GM12878 (cell line): Measurements from ENCODE around the gene RAPGEF6. TPM values are rescaled to one million over a fixed set of nuclear protein-coding genes. Genes with fewer than 3 reads are reported as not detected.
A peak's percentile ranks its signal among the peaks of the same experiment; 100 is the strongest.

Experiments
- ATAC-seq: fragments of 200-7000 bp; cut with Tn5 transposase; 3 replicates; pipeline ENCODE4 v1.9.1; 2020; ENCODE audit warnings: mild to moderate bottlenecking, moderate library complexity
- BruUV-seq: library from RNA; stranded (reverse); fragments of 400-500 nt; replicated peaks from 2 replicates; lab custom pipeline; 2021; lab: Mats Ljungman, UMichigan
- CTCF ChIA-PET: fragments of 300-600 bp; sonication (Branson Sonifier 250); formaldehyde crosslinking; extraction: SDS; loops from one replicate; lab custom pipeline; 2021; ENCODE audit warnings: inconsistent platforms; lab: Yijun Ruan, JAX
- POLR2A ChIA-PET: fragments of 350-600 bp; formaldehyde crosslinking; extraction: SDS; loops from one replicate; lab custom pipeline; 2021; ENCODE audit warnings: inconsistent platforms; lab: Charles Lee
- RAD21 ChIA-PET: fragments of 300-600 bp; sonication (Branson Sonifier 250); formaldehyde crosslinking; loops from one replicate; lab custom pipeline; 2023; ENCODE audit warnings: antibody characterized with exemption; ENCODE audit not compliant: unreplicated experiment; lab: Charles Lee
- SMC1A ChIA-PET: fragments of 300-600 bp; sonication (Branson Sonifier 250); formaldehyde crosslinking; loops from one replicate; lab custom pipeline; 2023; ENCODE audit not compliant: unreplicated experiment, uncharacterized antibody; lab: Charles Lee
- DNase-seq: peaks from one replicate; pipeline ENCODE4 v3.0.0-alpha.2; 2011; ENCODE audit warnings: low read depth, low spot score
- FAIRE-seq: peaks from 3 replicates; lab custom pipeline; 2011; peaks lifted over from hg19 to GRCh38; lab: Jason Lieb, UNC
- H2AFZ ChIP-seq: 2 replicates; pipeline ENCODE4 v1.6.0; 2011; ENCODE audit warnings: low read depth, low read length, control low read depth; ENCODE audit not compliant: control insufficient read depth
- H3K27ac ChIP-seq: 2 replicates; pipeline ENCODE4 v1.5.1; 2011; ENCODE audit warnings: control low read depth; ENCODE audit not compliant: control insufficient read depth, insufficient read depth
- H3K27me3 ChIP-seq, 2 experiments: replicated peaks in 1 of 2; 2 replicates each; pipeline versions ENCODE4 v1.6.0 to v1.6.1; 2011; ENCODE audit warnings: low read length in 1 of 2; ENCODE audit not compliant: control insufficient read depth in 2 of 2, insufficient read depth in 2 of 2
- H3K36me3 ChIP-seq, 2 experiments: 2 replicates each; pipeline ENCODE4 v1.5.1; 2011; ENCODE audit warnings: low read length in 1 of 2; ENCODE audit not compliant: control insufficient read depth in 2 of 2, insufficient read depth in 2 of 2
- H3K4me1 ChIP-seq: 2 replicates; pipeline ENCODE4 v1.6.1; 2011; ENCODE audit warnings: mild to moderate bottlenecking, low read length, moderate library complexity, mixed read lengths; ENCODE audit not compliant: control insufficient read depth, insufficient read depth
- H3K4me2 ChIP-seq: 2 replicates; pipeline ENCODE4 v1.6.0; 2011; ENCODE audit warnings: control low read depth; ENCODE audit not compliant: control insufficient read depth, insufficient read depth
- H3K4me3 ChIP-seq: fragments of 200-600 bp; sonication (generic); 2 replicates; pipeline ENCODE4 v1.5.1; 2016
- H3K79me2 ChIP-seq: 2 replicates; pipeline ENCODE4 v1.6.0; 2011; ENCODE audit warnings: low read length; ENCODE audit not compliant: control insufficient read depth, insufficient read depth
- H3K9ac ChIP-seq: 2 replicates; pipeline ENCODE4 v1.8.0; 2011; ENCODE audit warnings: low read length, control low read depth, mixed read lengths; ENCODE audit not compliant: control insufficient read depth, insufficient read depth
- H3K9me3 ChIP-seq: replicated peaks from 3 replicates; pipeline ENCODE4 v1.5.1; 2011; ENCODE audit warnings: mild to moderate bottlenecking, low read length; ENCODE audit not compliant: control insufficient read depth, insufficient read depth
- H4K20me1 ChIP-seq: 2 replicates; pipeline ENCODE4 v1.6.0; 2011; ENCODE audit not compliant: control insufficient read depth, insufficient read depth
- MEF2B ChIP-seq: fragments of 450-650 bp; IDR thresholded peaks from 2 replicates; pipeline ENCODE4 v1.6.1; 2018; ENCODE audit warnings: mild to moderate bottlenecking, moderate library complexity; ENCODE audit not compliant: partially characterized antibody, poor library complexity, severe bottlenecking
- PKNOX1 ChIP-seq: fragments of 450-650 bp; IDR thresholded peaks from 2 replicates; pipeline ENCODE4 v1.6.1; 2016; ENCODE audit warnings: mild to moderate bottlenecking
- SMARCA5 ChIP-seq: fragments of 450-650 bp; IDR thresholded peaks from 2 replicates; pipeline ENCODE4 v1.6.1; 2017; ENCODE audit warnings: mild to moderate bottlenecking
- WGBS: methylation state at CpG from one replicate; pipeline ENCODE4 v1.1.6; 2016; ENCODE audit warnings: low lambda C conversion rate; ENCODE audit not compliant: insufficient replicate concordance, insufficient coverage; ENCODE audit errors: missing lambda C conversion rate; 5-methylcytosine and 5-hydroxymethylcytosine counted together
- in situ Hi-C: fragments of 300-500 bp; cut with MboI; formaldehyde crosslinking; loops from 9 replicates; pipeline ENCODE4 v1.14.3; 2018; ENCODE audit warnings: mixed read lengths
- intact Hi-C: fragments of 100-400 bp; cut with micrococcal nuclease; formaldehyde crosslinking; loops from one replicate; pipeline ENCODE4 v1.14.2; 2022; ENCODE audit not compliant: unreplicated experiment
- polyA plus RNA-seq, 11 experiments: library from polyadenylated mRNA; depleted of rRNA in 4 of 11; unstranded in 6 of 11; stranded (reverse) in 5 of 11; fragments of >200 nt; fragmentation: Nextera tagmentation in 4 of 11; fragmentation: Illumina TruSeq in 1 of 11; extraction: Ambion mirVana in 4 of 11; extraction: Trizol in 1 of 11; gene quantifications; 1 replicate in 1 of 11; 2 replicates in 10 of 11; pipeline versions ENCODE4 v1.2.1 to v1.2.3, GENCODE V29; 2011 to 2016; ENCODE audit warnings: inconsistent platforms in 2 of 11, missing spikeins in 2 of 11, low read depth in 1 of 11
- total RNA-seq, 4 experiments: library from RNA; depleted of rRNA in 3 of 4; stranded (reverse); fragments of >200 nt in 3 of 4; fragmentation: Illumina TruSeq in 1 of 4; extraction: Trizol in 1 of 4; gene quantifications; 2 replicates each; pipeline versions ENCODE4 v1.2.1 to v1.2.3, GENCODE V29; 2013 to 2021

RAPGEF6 gene
- total and polyA plus RNA-seq, 10 of the 15 experiments (the other 5 are each of a cell fraction or from before 2014, with no cell fraction given): 2.9 to 24.0 (median 14.2) TPM

- Histone ChIP-seq H4K20me1 (no peaks in the 10 kb centered on the region), H3K36me3 (peaks cover 2 to 18% of the 10 kb centered on the region in 2 experiments), H3K9me3 (no peaks in the 10 kb centered on the region), H3K4me1 (peaks cover 9% of the 10 kb centered on the region; the same call in 1 of the 2 replicates), H3K79me2 (peaks cover 1% of the 10 kb centered on the region; the same call in 1 of the 2 replicates), H3K9ac (no peak overlapping the region), H3K4me3 (no peak overlapping the region), H3K27me3 (no peaks in the 10 kb centered on the region), H2AFZ (no peak overlapping the region), H3K27ac (peak overlapping the region; percentile 13; the same call in 1 of the 2 replicates), H3K4me2 (peak overlapping the region; percentile 4; the same call in 1 of the 2 replicates)
- intact Hi-C loops (no loop called here), in situ Hi-C loops (no loop called here)
- no TSS peak for BruUV-seq
- 56% methylated on average over 8 of the region's 8 CpGs for WGBS
- FAIRE-seq (no peak), DNase-seq (no peak), ATAC-seq (peak; percentile 54)
- CTCF ChIA-PET: interaction anchor here (1.7 to 2.0 kb wide), 2 partner anchors 10 to 44 kb away, joined by 5 to 6 read pairs; no protein-coding TSS in a partner anchor
- SMC1A ChIA-PET: interaction anchor here (0.7 to 4.2 kb wide), 5 partner anchors 7 to 38 kb away, joined by 3 to 28 read pairs (median 3); no protein-coding TSS in a partner anchor
- TF ChIP-seq SMARCA5: 0 out of 2 replicates have a peak, but pooled peaks have one; percentile 45
- peak; percentile 47 for TF ChIP-seq PKNOX1
- no peak for TF ChIP-seq MEF2B
- POLR2A ChIA-PET: no interaction called here
- RAD21 ChIA-PET: interaction anchor here (0.7 to 1.0 kb wide), 3 partner anchors 8 to 119 kb away, joined by 3 read pairs; no protein-coding TSS in a partner anchor
Measured at GRCh38 chr5:131495536-131496399, 139.3 kb downstream of the RAPGEF6 start.
